IMR-90 (cell line): Measurements from ENCODE around the gene SNIP1. TPM values are rescaled to one million over a fixed set of nuclear protein-coding genes. Genes with fewer than 3 reads are reported as not detected.
"Not testable (repeated sequence)": the region's sequence is repeated elsewhere in the genome, so short reads cannot be mapped to it uniquely, and the experiment has no call there.

Experiments used
- ATAC-seq: fragments of 200-7000 bp; cut with Tn5 transposase; 2 replicates; pipeline ENCODE4 v1.9.1; 2020; ENCODE audit warnings: low read depth, mild to moderate bottlenecking, moderate library complexity
- BruUV-seq: library from RNA; stranded (reverse); fragments of 400-500 nt; replicated peaks from 2 replicates; lab custom pipeline; 2021; lab: Mats Ljungman, UMichigan
- CTCF ChIA-PET: fragments of 300-600 bp; formaldehyde crosslinking; extraction: SDS; loops from one replicate; lab custom pipeline; 2021; ENCODE audit warnings: antibody characterized with exemption; lab: Yijun Ruan, JAX
- POLR2A ChIA-PET: fragments of 300-600 bp; sonication (Branson Sonifier 250); formaldehyde crosslinking; loops from one replicate; lab custom pipeline; 2022; ENCODE audit warnings: antibody characterized with exemption; ENCODE audit not compliant: unreplicated experiment; lab: Charles Lee
- DNase-seq: peaks from one replicate; pipeline ENCODE4 v3.0.0; 2013
- H2AFZ ChIP-seq: replicated peaks from 2 replicates; pipeline ENCODE3; 2013; ENCODE audit warnings: low read length, mild to moderate bottlenecking; ENCODE audit not compliant: poor library complexity
- H2AK5ac ChIP-seq: 2 replicates; pipeline ENCODE4 v1.6.1; 2013; ENCODE audit warnings: low read depth, low read length, inconsistent platforms
- H2AK9ac ChIP-seq: replicated peaks from 2 replicates; pipeline ENCODE3; 2013; ENCODE audit warnings: mild to moderate bottlenecking, low read depth, low read length, moderate library complexity; ENCODE audit not compliant: poor library complexity
- H2BK120ac ChIP-seq: 2 replicates; pipeline ENCODE4 v1.6.1; 2013; ENCODE audit warnings: low read depth, low read length, inconsistent platforms
- H2BK15ac ChIP-seq: 3 replicates; pipeline ENCODE4 v1.6.1; 2013; ENCODE audit warnings: low read depth, low read length, inconsistent platforms
- H2BK20ac ChIP-seq: 2 replicates; pipeline ENCODE4 v1.6.1; 2013; ENCODE audit warnings: low read depth, mild to moderate bottlenecking, inconsistent platforms, low read length, moderate library complexity
- H2BK5ac ChIP-seq: 2 replicates; pipeline ENCODE4 v1.6.1; 2013; ENCODE audit warnings: mild to moderate bottlenecking, low read depth, low read length, inconsistent platforms; ENCODE audit not compliant: poor library complexity, severe bottlenecking
- H3K14ac ChIP-seq: replicated peaks from 2 replicates; pipeline ENCODE4 v1.6.1; 2013; ENCODE audit warnings: low read depth, low read length, inconsistent platforms
- H3K18ac ChIP-seq: 2 replicates; pipeline ENCODE4 v1.6.1; 2013; ENCODE audit warnings: low read depth, low read length, control low read depth
- H3K23ac ChIP-seq: 2 replicates; pipeline ENCODE4 v1.6.1; 2013; ENCODE audit warnings: low read depth, low read length, inconsistent platforms
- H3K27ac ChIP-seq: 2 replicates; pipeline ENCODE4 v1.5.1; 2013; ENCODE audit warnings: mild to moderate bottlenecking, control low read depth, low read length; ENCODE audit not compliant: insufficient read depth
- H3K27me3 ChIP-seq: 2 replicates; pipeline ENCODE4 v1.6.1; 2013; ENCODE audit warnings: low read length; ENCODE audit not compliant: control insufficient read depth, insufficient read depth
- H3K36me3 ChIP-seq: 2 replicates; pipeline ENCODE4 v1.6.1; 2013; ENCODE audit warnings: low read length, mixed read lengths; ENCODE audit not compliant: control insufficient read depth, insufficient read depth
- H3K4ac ChIP-seq: 2 replicates; pipeline ENCODE4 v1.6.1; 2013; ENCODE audit warnings: low read depth, low read length, inconsistent platforms
- H3K4me1 ChIP-seq: 2 replicates; pipeline ENCODE4 v1.6.1; 2013; ENCODE audit warnings: low read length, mixed read lengths; ENCODE audit not compliant: control insufficient read depth, insufficient read depth
- H3K4me2 ChIP-seq: 2 replicates; pipeline ENCODE4 v1.6.1; 2013; ENCODE audit warnings: low read depth, mild to moderate bottlenecking, control low read depth, low read length, moderate library complexity
- H3K4me3 ChIP-seq: 2 replicates; pipeline ENCODE4 v1.5.1; 2013; ENCODE audit warnings: low read depth, mild to moderate bottlenecking, control low read depth, low read length, moderate library complexity; ENCODE audit not compliant: insufficient read depth
- H3K56ac ChIP-seq: 2 replicates; pipeline ENCODE4 v1.6.1; 2013; ENCODE audit warnings: low read length, inconsistent platforms; ENCODE audit not compliant: insufficient read depth; ENCODE audit errors: extremely low read depth
- H3K79me1 ChIP-seq, 2 experiments: 2 replicates each; pipeline ENCODE4 v1.6.1; 2013; ENCODE audit warnings: low read length in 2 of 2, inconsistent platforms in 1 of 2, low read depth in 1 of 2
- H3K9ac ChIP-seq: 2 replicates; pipeline ENCODE4 v1.6.1; 2013; ENCODE audit warnings: low read depth, low read length, control low read depth
- H3K9me1 ChIP-seq: 2 replicates; pipeline ENCODE4 v1.6.1; 2013; ENCODE audit warnings: low read length, inconsistent platforms; ENCODE audit not compliant: insufficient read depth
- H3K9me3 ChIP-seq: 2 replicates; pipeline ENCODE4 v1.6.1; 2013; ENCODE audit warnings: low read length; ENCODE audit not compliant: control insufficient read depth, insufficient read depth
- H4K20me1 ChIP-seq: 2 replicates; pipeline ENCODE4 v1.6.1; 2013; ENCODE audit warnings: low read length, inconsistent platforms; ENCODE audit not compliant: insufficient read depth
- H4K5ac ChIP-seq: 2 replicates; pipeline ENCODE4 v1.6.1; 2013; ENCODE audit warnings: mild to moderate bottlenecking, low read depth, low read length, control low read depth
- H4K8ac ChIP-seq, 2 experiments: 2 replicates each; pipeline ENCODE4 v1.6.1; 2013; ENCODE audit warnings: low read depth in 2 of 2, low read length in 2 of 2, control low read depth in 1 of 2, inconsistent platforms in 1 of 2
- H4K91ac ChIP-seq: 2 replicates; pipeline ENCODE4 v1.6.1; 2013; ENCODE audit warnings: low read depth, low read length, inconsistent platforms; ENCODE audit not compliant: insufficient read depth
- WGBS, 2 experiments: methylation state at CpG; one replicate each; pipeline versions ENCODE4 v1.1.5 to v1.1.7; 2013; ENCODE audit warnings: missing lambda C conversion rate in 2 of 2; ENCODE audit not compliant: insufficient read length in 1 of 2; ENCODE audit errors: extremely low coverage in 2 of 2; 5-methylcytosine and 5-hydroxymethylcytosine counted together
- dilution Hi-C: fragments of 300-500 bp; cut with HindIII; formaldehyde crosslinking; loops from one replicate; pipeline ENCODE4 v1.14.3; 2018; ENCODE audit warnings: low sequenced_read_pairs; ENCODE audit not compliant: unreplicated experiment
- in situ Hi-C: fragments of 300-500 bp; cut with MboI; formaldehyde crosslinking; loops from 3 replicates; pipeline ENCODE4 v1.14.3; 2019; ENCODE audit warnings: low sequenced_read_pairs, inconsistent platforms, mixed read lengths
- intact Hi-C: fragments of 100-400 bp; cut with micrococcal nuclease; formaldehyde crosslinking; loops from 2 replicates; pipeline ENCODE4 v1.10.0; 2022
- polyA plus RNA-seq, 3 experiments: library from polyadenylated mRNA; depleted of rRNA; stranded (reverse); fragments of >200 nt; gene quantifications; 2 replicates each; pipeline ENCODE4 v1.2.3, GENCODE V29; 2012; ENCODE audit warnings: low replicate concordance in 1 of 3
- total RNA-seq: library from RNA; depleted of rRNA; stranded (reverse); fragments of >200 nt; gene quantifications from 2 replicates; pipeline ENCODE4 v1.2.3, GENCODE V29; 2012

The SNIP1 gene
- total and polyA plus RNA-seq, 2 of the 4 experiments (the other 2 are of a cell fraction) = 6.8 to 11.3 TPM

GRCh38 chr1:37502791-37503190, 51.3 kb downstream of the SNIP1 start:
- WGBS, 2 experiments = no CpG with 5 or more reads among the region's 2 CpGs
- DNase-seq, H2BK120ac ChIP-seq, H3K4me1 ChIP-seq, H3K18ac ChIP-seq, intact Hi-C loops, H2BK5ac ChIP-seq, H2AK9ac ChIP-seq, H4K5ac ChIP-seq, H3K27ac ChIP-seq, H4K91ac ChIP-seq, H3K14ac ChIP-seq, H3K4me3 ChIP-seq, H3K9me3 ChIP-seq, H2AK5ac ChIP-seq, H3K23ac ChIP-seq, in situ Hi-C loops, H3K9me1 ChIP-seq, H4K8ac ChIP-seq, BruUV-seq, H3K56ac ChIP-seq, H2AFZ ChIP-seq, H2BK20ac ChIP-seq, dilution Hi-C loops, ATAC-seq, H3K27me3 ChIP-seq, H3K4ac ChIP-seq, H3K4me2 ChIP-seq, H3K9ac ChIP-seq, H4K20me1 ChIP-seq, H2BK15ac ChIP-seq: not testable (repeated sequence)
- CTCF ChIA-PET = interaction anchor here (0.6 to 0.8 kb wide), 2 partner anchors 17 to 24 kb away, joined by 3 to 5 read pairs; no protein-coding TSS in a partner anchor
- POLR2A ChIA-PET = interaction anchor here (0.6 kb wide), 1 partner anchor 9 kb away, joined by 14 read pairs; no protein-coding TSS in a partner anchor
- H3K79me1 ChIP-seq = peaks cover 15 to 34% of the 10 kb centered on the region in 2 experiments
- H3K36me3 ChIP-seq = peaks cover 35% of the 10 kb centered on the region
